ENCODE results near the gene MAML2.

Gene MAML2

GRCh38 chr11:96179905-96180304 is 163.1 kb downstream of the MAML2 start:
- no peak for DNase-seq
- H3K27me3 ChIP-seq (ENCODE audit: insufficient read depth, low read length, poor library complexity) = no peaks in the 10 kb centered on the region
- no peak for ATAC-seq (ENCODE audit: insufficient read depth, low read depth)
- no peak overlapping the region for H3K27ac ChIP-seq (ENCODE audit: low read length)
- H4K20me1 ChIP-seq (ENCODE audit: insufficient read depth, low read length) = no peaks in the 10 kb centered on the region
- no peak overlapping the region for H3K4me2 ChIP-seq (ENCODE audit: insufficient read depth, low read length)
- H2AFZ ChIP-seq (ENCODE audit: low read depth, low read length) = no peak overlapping the region
- H3K9me3 ChIP-seq (ENCODE audit: insufficient read depth, low read length, severe bottlenecking) = no peaks in the 10 kb centered on the region
- TF ChIP-seq EZH2 (IDR thresholded peaks at IDR 0.05; ENCODE audit: borderline replicate concordance, low read depth, low read length, severe bottlenecking) (no peak), CTCF (IDR thresholded peaks at IDR 0.05; ENCODE audit: borderline replicate concordance, extremely low read depth, low read length, poor library complexity, severe bottlenecking) (no peak)
- H3K79me2 ChIP-seq (ENCODE audit: insufficient read depth, low read length) = no peaks in the 10 kb centered on the region
- no peaks in the 10 kb centered on the region for H3K4me1 ChIP-seq (ENCODE audit: insufficient read depth, low read length)
- H3K4me3 ChIP-seq (ENCODE audit: low read depth in 1 of 2, low read length in 2 of 2) = no peak overlapping the region
- H3K36me3 ChIP-seq (ENCODE audit: insufficient read depth, low read length) = no peaks in the 10 kb centered on the region
- no peak overlapping the region for H3K9ac ChIP-seq (ENCODE audit: low read depth, low read length)

- H3K36me3 ChIP-seq (ENCODE audit: insufficient read depth, low read length) = no peaks in the 10 kb centered on the region
These were observed 164.1 kb downstream of the MAML2 start for GRCh38 chr11:96178887-96179279.

GRCh38 chr11:96178049-96178886 is 164.7 kb downstream of the MAML2 start:
- DNase-seq = no peak
- H3K4me1 ChIP-seq (ENCODE audit: insufficient read depth, low read length) = peaks cover 2% of the 10 kb centered on the region; the same call in 1 of the 2 replicates
- H3K36me3 ChIP-seq (ENCODE audit: insufficient read depth, low read length) = no peaks in the 10 kb centered on the region
- ATAC-seq (ENCODE audit: insufficient read depth, low read depth) = no peak
- no peaks in the 10 kb centered on the region for H4K20me1 ChIP-seq (ENCODE audit: insufficient read depth, low read length)
- no peak overlapping the region for H3K4me3 ChIP-seq (ENCODE audit: low read depth in 1 of 2, low read length in 2 of 2)
- H3K79me2 ChIP-seq (ENCODE audit: insufficient read depth, low read length) = no peaks in the 10 kb centered on the region
- no peak overlapping the region for H2AFZ ChIP-seq (ENCODE audit: low read depth, low read length)
- H3K9ac ChIP-seq (ENCODE audit: low read depth, low read length) = no peak overlapping the region
- no peak overlapping the region for H3K4me2 ChIP-seq (ENCODE audit: insufficient read depth, low read length)
- no peaks in the 10 kb centered on the region for H3K9me3 ChIP-seq (ENCODE audit: insufficient read depth, low read length, severe bottlenecking)
- no peak for TF ChIP-seq EZH2 (IDR thresholded peaks at IDR 0.05; ENCODE audit: borderline replicate concordance, low read depth, low read length, severe bottlenecking)
- no peak for TF ChIP-seq CTCF (IDR thresholded peaks at IDR 0.05; ENCODE audit: borderline replicate concordance, extremely low read depth, low read length, poor library complexity, severe bottlenecking)
- H3K27me3 ChIP-seq (ENCODE audit: insufficient read depth, low read length, poor library complexity) = no peaks in the 10 kb centered on the region
- H3K27ac ChIP-seq (ENCODE audit: low read length) = no peak overlapping the region

More at GRCh38 chr11:96178887-96179279, 164.1 kb downstream of the MAML2 start:
- no peak overlapping the region for H3K9ac ChIP-seq (ENCODE audit: low read depth, low read length)
- no peak overlapping the region for H3K27ac ChIP-seq (ENCODE audit: low read length)
- DNase-seq (no peak), ATAC-seq (ENCODE audit: insufficient read depth, low read depth) (no peak)
- TF ChIP-seq EZH2 (IDR thresholded peaks at IDR 0.05; ENCODE audit: borderline replicate concordance, low read depth, low read length, severe bottlenecking) (no peak), CTCF (IDR thresholded peaks at IDR 0.05; ENCODE audit: borderline replicate concordance, extremely low read depth, low read length, poor library complexity, severe bottlenecking) (no peak)
- H3K79me2 ChIP-seq (ENCODE audit: insufficient read depth, low read length) = no peaks in the 10 kb centered on the region
- H3K9me3 ChIP-seq (ENCODE audit: insufficient read depth, low read length, severe bottlenecking) = no peaks in the 10 kb centered on the region
- H3K4me1 ChIP-seq (ENCODE audit: insufficient read depth, low read length) = no peaks in the 10 kb centered on the region
- H3K4me3 ChIP-seq (ENCODE audit: low read depth in 1 of 2, low read length in 2 of 2) = no peak overlapping the region
- no peaks in the 10 kb centered on the region for H3K27me3 ChIP-seq (ENCODE audit: insufficient read depth, low read length, poor library complexity)
- no peaks in the 10 kb centered on the region for H4K20me1 ChIP-seq (ENCODE audit: insufficient read depth, low read length)
- no peak overlapping the region for H3K4me2 ChIP-seq (ENCODE audit: insufficient read depth, low read length)
- no peak overlapping the region for H2AFZ ChIP-seq (ENCODE audit: low read depth, low read length)

Data from DND-41 (cell line).